HG03575 (cell line): ENCODE data around the gene INF2.

Experiments used
- ATAC-seq: cut with Tn5 transposase; IDR thresholded peaks from one replicate; pipeline ENCODE4 v1.9.1; 2021; ENCODE audit not compliant: unreplicated experiment, insufficient number of reproducible peaks, low FRiP score; ENCODE audit errors: extremely low read depth

Gene INF2

DNA sequence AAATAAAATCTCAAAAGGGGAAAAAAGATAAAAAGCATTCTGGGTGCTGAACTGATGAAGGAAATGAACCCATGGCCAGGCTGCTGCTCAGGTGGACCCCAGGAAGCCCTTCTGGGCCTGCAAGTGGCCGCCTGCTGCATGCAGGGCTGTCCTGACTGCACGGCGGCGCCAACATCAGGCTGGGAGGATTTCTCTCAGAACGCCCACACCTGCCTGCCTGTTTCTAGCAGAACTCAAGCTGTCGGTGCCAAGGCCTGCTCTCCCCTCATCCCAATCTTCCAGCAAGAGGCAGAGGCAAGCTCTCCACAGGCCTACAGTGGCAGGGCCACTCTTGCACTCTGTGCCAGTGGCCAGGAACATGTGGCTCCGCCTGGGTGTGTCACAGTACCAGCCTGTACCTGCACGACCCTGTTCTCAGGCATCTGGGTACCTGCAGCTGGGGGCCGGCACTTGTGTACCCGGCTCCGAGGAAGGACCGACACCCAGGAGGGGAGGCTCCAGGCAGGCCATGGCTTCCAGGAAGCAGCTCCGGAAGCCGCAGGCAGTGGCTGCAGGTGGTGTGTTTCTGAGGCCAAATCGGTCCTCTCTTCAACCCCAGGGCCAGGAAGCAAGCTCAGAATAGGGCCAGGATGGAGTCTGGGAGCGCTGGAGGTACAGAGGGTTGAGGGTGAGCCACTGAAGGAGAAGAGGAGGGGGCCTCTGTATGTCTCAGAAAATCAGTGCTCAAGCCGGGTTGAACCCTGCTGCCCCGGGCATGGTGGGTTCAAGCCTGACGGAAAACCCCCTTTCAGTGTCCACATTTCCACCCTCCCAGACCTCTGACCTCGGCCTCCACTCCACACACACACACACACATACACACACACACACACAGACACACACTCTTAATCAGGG lies 2.5 kb upstream of the INF2 start:
- ATAC-seq, result no peak

DNA sequence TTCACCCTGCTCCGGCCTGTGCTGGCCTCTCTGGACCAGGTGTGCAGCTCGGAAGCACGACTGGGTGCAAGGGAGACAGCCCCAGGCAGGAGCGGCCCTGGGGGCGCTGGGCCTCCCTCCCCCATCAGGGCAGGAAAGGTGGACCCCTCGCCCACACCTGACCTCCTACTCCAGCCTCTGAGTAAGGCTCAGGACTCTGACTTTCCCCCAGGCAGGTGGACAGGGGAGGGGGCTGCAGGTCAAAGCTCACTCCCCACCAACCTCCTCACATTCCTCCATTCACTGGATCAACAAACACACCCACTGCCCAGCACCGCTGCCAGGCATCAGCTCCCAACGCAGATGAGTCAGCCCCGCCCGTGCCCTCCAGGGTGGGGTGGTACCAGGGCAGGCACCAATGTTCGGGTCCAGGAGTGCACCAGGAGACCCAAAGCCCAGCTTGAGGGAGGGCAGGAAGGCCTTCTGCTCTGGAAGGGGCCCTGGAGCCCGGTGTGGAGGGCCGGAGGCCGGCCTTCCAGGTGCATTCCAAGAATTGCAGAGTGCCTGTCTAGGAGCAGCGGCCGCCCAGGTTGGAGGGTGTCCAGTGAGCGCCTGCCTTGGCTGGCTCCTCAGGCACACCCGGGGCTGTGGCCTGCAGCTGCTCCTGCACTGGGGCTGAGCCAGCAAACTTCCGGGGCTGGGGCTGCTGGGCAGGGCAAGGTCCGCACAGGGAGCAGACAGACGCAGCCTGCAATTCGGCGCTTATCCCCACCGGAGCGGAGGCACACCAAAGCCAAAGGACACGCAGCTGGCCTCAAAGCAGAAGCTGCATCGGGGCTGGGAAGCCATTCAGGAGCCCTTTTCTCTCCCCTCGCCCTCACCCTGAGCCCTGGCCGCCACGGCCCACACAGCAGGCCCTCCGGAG lies 1.6 kb upstream of the INF2 start:
- ATAC-seq, result no peak

DNA sequence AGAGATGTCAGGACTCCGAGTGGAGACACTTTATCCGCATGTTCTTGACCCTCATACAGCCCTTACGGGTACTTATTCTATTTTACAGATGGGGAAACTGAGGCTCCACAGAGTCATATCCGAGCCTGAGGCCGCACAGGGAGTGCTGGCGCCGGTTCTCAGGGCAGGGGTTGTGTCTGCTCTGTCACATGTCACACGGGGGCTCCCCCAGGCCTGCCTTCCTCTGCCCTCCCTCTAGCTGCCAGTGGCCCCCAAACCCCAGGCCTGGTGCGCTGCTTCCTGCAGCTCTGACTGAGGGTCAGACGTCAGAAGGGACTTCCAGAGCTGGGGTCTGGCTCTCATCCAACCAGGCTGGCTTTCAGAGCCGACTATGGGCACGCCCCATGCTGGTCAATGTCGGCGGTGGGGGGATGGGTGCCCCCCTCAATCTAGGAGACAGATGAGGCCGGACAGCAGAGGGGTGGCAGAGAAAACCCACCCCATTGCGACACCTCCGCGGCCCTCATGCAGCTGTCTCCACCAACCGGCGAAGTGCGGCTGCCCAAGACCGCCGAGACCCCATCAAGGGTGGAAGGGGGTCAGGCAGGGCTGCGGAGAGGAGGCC lies 811 bp upstream of the INF2 start:
- ATAC-seq, result no peak

DNA sequence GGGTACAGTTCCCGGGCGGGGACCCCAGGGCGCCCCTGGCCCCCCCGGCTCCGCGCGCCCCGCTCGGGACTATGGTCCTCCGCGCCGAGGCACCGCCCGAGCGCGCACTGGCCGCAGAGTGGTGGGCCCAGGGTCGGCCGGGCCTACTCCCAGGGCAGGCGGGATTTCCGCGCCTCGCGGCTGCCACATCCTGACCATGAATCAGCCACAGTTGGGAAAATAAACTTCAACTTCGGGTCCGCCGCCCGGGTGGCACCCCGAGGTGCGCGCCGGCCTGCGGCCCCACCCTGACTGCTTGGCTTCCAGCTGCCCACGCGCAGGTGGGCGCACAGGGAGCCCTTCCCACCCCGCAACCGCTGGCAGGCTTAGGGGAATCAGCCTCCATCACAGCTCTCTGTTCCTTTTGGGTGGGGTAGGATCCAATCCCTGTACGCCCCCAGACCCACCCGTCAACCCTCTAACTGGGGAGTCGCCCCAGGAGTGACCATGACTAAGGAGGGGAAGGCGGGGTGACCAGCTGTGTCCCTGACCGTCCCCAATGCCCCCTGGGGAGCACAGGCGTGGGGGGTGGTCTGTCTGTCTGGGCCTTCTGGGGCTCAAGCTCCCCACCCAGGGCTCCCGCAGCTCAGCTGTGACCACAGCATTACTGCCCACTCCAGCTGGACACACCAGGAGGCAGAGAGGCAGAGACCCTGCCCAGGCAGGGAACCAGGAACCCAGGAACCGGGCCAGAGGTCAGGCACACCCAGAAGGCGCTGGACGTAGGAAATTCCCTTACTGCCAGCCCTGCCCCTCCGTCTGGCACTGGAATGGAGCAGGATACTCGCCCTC lies 678 bp downstream of the INF2 start:
- ATAC-seq, result no peak

DNA sequence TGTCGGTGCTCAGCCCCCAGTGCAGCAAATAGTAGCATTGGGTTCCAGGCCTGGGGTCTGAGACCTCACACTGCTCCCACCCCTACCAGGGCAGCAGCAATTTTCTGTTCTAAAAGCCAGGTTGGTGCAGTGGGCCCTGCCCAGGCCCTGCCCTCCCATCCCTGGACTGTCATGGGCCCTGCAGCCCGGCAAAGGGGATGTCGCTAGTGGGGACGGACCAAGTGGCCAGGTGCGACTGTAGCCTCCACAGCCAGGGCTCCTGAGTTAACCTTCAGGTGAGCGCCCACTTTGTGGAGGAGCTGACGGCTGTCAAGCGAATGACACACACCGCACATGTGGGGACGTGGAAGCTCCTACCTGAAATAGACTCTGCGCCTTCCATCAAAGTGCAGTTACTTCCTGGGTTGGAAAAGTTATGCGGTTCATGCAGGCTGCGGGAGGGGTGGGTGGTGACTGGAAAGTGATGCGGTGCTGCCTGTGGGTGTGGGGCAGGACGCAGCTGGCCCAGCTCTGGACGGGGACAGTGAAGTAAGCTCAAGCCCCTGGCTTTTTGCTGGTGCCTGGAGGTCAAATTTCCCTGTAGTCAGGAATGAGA lies 1.5 kb downstream of the INF2 start:
- ATAC-seq, result no peak

DNA sequence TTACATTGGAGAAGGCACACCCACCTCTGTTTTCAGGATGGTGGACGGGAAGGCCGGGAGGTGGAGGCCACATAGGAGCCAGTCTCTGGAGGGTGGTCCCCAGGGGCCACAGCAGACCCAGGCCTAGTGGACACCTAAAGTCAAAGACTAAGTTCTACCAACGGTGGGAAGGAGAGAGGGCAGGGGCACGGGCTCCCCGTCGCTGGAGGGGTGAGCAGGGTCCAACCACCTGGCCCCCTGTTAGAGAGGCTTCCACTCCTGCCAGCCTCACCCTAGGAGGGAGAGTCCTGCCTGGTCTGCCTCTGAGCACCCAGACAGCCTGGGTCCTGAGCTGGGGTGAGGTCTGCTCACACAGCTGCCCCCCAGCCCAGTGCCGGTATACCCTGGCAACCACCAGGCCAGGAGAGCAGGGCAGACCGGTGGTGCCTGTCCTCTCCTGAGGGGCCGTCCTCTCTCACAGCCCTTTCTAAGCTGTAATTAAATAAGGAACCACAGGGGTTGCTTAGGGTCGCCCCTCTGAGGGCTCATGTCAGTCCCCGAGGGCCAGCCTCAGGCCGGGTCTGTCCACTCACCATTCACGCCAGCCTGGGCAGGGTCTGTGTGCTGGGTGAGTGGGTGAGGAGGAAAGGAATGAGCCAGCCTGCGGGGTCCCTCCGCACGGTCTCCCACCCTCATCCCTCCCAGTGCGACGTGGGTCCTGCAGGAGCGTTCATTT lies 2.3 kb downstream of the INF2 start:
- ATAC-seq, result no peak

DNA sequence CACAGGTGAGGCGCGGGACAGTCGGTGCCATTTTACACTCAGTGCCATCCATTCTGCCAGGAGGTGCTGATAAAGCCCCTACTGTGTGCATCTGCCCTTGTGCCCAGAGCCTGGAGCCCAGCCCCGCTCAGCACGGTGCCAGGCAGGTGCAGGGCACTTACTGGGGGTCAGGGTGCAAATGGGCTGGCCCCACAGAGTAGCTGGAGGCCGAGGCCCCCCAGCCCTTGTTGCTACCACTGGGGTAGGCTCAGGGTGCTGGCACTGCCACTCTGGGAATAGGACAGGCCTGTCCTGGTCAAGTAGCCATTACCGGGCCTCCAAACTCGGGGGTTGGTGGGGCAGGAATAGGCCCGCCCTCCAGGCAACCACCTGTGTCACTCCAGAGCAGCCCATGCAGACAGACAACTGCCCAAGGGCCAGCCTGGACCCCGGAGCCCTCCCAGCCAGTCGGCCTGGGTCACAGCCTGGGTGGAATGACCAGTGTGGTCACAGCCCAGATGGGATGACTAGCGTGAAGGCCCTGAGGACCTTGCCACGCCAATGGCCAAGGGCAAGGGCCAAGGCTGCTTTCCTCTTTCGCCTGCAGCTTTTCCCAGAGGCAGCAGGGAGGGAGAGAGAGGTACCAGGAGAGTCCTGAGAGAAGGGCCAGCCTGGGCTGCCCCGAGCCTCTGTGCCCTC lies 3.0 kb downstream of the INF2 start:
- ATAC-seq, result no peak

DNA sequence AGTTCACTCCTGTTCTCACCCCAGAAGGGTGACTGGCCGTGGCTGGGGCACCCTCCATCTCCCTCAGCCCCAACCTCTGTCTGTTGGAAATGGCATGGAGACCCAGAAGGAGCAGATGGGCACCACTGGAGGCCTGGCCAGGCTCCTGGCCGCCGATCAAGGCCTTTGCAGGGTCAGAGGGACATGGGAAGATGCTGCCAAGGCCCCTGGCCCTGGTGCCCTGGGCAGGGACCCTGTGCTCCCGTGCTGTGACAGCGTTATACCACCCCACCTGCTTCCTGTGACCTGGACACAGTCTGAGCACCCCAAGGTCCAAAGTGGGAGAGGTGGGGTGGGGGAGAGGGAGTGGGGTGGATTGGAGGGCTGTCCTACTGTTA lies 3.5 kb downstream of the INF2 start:
- no peak for ATAC-seq

DNA sequence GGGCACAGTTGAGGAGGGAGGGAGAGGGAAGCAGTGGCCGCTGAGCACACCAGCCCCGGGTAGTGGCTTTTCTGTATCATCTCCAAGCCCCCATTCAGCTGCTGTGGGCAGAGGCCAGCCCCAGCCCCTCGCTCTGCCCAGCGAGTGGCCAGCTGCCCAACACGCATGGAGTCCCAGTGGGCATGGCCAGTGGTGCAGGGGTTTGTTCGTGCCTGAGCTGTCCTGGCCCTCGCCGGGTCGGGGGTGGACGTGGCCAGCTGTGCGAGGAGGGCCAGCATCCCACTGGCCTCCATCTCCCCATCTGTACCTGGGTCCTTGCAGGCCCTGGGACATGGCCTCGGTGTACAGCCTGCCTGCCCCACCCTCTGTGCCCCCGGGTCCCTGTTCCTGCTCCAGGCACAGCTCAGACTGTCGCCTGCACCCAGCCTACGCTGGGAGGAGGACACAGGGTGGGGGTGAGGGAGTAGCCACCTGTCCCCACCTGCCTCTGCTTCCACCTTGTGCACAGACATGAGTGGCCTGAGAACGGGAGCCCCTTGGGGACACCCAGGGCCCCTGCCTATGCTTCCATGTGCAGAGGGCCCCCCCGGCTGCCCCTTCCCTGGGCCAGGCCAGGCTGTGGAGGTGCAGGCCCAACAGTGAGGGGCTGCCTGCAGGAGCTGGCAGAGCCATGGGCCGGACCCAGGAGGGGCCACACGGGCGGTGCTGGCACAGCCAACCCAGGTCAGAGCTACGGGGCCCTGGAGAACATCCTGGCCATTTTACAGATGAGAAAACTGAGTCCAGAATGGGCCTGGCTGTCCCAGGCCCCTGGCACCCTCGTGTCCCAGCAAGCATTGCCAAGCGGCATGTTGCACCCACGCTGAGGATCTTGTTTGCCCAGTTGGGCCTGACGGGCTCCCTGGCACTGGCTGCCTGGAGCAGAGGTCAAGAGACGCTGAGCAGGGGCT lies 4.3 kb downstream of the INF2 start:
- no peak for ATAC-seq

DNA sequence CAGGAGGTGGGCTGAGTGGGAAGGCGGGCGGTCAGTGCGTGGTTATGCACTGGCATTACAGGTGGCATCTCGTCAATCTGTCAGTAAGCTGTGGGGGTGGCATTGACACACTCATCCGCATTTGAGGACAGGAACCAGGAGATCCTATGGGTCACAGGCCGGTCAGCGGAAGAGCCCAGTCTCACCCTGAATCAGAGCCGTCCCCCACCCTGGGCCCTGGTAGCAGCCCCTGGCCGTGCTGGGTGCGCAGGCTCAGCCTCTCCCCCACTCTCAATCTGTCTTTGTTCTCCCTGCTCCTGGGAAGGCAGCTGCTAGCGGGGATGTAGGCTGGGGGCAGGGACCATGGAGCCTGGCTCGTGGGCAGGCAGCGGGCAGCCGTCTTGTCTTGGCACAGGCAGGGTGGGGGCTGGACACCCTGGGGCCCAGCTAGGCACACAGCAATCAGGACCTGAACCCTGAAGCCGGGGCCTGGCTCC lies 5.1 kb downstream of the INF2 start:
- ATAC-seq, result no peak

DNA sequence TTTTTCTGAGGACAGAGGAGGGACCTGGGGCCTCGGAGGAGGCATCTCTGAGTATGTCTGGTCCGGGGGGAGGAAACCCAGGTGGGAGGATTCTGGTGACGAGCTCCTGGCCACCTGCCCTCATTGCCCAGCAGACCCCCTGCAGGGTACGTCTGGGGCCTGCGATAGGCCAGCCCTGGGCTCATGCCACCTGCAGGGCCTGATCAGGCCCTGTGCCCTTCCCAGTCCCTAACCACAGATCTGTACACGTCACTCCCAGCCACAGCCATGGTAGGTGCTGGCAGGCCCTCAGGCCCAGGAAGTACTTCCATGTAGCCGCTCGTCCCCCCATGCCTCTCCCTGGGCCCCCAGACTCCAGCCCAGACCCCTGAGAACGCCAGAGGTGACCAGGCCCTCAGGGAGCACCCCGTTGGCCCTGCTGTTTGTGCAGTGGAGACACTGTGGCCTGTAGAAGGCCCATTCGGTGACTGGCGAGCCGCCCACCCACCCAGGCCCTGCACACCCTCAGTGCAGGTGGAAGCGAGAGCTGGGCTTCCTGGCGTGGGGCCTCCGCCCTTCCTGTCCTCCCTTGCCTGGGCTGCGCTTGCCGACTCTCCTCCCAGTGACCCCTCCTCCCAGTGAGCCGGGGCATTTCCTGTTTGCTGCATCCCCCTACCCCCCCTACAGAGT lies 5.7 kb downstream of the INF2 start:
- no peak for ATAC-seq

DNA sequence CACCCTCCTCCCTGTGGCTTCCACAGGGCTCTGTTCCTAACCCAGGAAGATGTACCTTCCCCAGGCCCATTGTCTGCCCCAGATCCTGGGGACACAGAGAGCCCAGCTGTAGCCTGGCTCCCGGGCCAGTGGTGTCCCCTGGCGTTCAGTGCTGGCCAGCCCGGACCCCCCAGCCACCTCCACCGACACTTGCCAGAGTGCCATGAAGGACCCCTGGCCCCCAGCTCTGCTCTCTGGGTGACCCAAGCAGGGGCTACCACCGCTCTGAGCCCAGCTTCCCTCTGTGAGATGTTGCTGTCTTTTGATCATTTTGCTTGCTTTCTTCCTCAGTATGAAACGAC lies 6.2 kb downstream of the INF2 start:
- no peak for ATAC-seq

DNA sequence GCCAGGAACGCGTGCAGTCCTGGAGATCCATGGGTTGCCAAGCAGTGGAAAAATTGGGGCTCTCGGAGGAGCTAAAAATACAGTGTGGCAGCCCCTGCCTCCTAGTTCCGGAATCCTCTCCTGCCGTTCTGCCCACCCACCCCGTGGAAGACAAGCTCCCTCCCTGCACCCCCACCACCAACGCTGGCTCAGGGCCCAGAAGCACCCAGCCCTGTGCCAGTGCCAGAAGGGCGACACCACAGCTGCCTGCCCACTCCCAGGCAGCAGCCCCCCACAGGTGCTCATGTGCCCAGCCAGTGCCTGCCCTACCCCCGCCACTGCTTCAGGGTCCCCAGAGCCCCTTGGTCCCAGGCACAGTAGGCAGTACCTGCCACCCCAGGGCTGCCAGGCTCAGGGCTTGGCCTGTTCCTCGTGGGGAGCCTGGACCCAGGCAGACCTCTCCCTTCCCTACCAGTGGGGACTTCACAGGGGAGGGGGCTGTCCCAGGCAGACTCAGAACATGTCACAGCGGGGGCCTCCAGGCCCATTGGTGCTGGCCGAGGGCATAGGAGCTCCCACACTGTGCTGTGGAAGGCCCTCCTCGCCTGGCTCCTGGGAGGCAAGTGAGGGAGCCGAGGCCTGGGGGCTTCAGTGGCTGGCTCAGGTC lies 7.4 kb downstream of the INF2 start:
- ATAC-seq, result no peak

DNA sequence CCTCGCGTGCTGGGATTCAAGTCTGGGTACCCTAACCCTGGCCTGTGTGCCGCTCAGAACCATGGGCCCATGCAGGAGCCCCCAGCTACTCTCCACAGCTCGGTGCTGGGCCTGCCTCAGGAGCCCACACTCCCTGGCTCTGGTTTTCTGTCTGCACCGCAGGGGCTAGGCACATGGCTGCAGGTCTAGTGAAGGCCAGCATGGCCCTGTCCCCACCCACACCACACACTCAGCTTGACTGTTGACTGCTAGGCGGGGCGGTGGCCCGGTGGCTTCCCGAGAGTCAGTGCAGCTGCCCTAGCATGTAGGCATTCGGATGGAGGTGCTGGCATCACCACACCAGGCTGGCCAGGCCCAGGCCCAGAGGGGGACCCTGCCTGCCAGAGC lies 7.9 kb downstream of the INF2 start:
- ATAC-seq, result no peak

DNA sequence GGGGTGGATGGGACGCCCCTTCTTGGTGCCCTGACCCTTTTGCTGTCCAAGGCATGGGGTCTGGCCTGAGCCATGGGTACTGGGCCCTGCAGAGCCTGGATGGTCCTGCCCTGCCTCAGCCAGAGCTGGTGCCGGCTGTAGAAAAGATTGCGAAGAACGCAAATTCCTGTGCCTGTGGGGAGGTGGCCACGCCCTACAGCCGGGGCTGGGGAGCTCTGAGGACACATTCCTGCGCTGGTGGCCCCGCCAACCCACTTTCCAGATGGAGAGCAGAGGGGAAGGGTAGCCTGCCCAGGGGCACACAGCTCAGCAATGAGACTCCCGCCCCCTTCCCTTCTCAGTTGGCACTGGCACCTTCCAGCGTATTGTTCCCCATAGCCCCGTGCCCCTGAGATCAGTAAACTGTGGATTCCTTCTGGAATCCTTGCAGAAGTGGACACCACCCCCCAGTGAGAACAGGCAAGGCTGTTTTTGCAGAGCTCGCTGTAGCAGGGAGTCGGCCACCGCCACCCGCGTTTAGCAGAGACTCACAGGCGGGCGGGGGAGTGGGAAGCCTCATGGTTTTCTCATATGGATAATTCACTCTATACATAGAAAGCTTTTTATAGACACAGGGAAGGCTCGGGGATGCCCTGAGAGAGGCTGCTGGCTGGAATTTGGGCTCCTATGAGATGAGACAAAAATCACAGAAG lies 8.6 kb downstream of the INF2 start:
- no peak for ATAC-seq
